ENCODE data around the gene TSKU. TPM values are rescaled to one million over a fixed set of nuclear protein-coding genes. Genes with fewer than 3 reads are reported as not detected.

The TSKU gene
- total and polyA plus RNA-seq, 9 of the 15 experiments (the other 6 are each of a cell fraction or from before 2014, with no cell fraction given), result 0.60 to 11.9 (median 8.4) TPM

- Histone ChIP-seq H3K27me3 (ENCODE audit: control insufficient read depth in 2 of 2, insufficient read depth in 2 of 2, low read length in 2 of 2) (no peaks in the 10 kb centered on the region), H3K4me1 (replicated peaks in 1 of 2; ENCODE audit: control insufficient read depth in 2 of 2, insufficient read depth in 2 of 2, low read length in 2 of 2) (peaks cover 0 to 15% of the 10 kb centered on the region in 2 experiments; a peak in 4 of 5 replicates), H3K9me1 (ENCODE audit: control insufficient read depth, insufficient read depth, low read length) (peaks cover 4% of the 10 kb centered on the region), H3K9me3 (replicated peaks; ENCODE audit: control insufficient read depth, insufficient read depth, low read depth, low read length) (no peaks in the 10 kb centered on the region), H2AFZ (ENCODE audit: low read depth, low read length) (no peak overlapping the region), H3K79me2 (ENCODE audit: control insufficient read depth, insufficient read depth, low read length) (no peaks in the 10 kb centered on the region), H4K20me1 (replicated peaks; ENCODE audit: control insufficient read depth, insufficient read depth, low read length) (no peaks in the 10 kb centered on the region), H3K9ac (ENCODE audit: insufficient read depth in 1 of 2, low read depth in 2 of 2, low read length in 2 of 2) (no peak overlapping the region), H3K4me2 (ENCODE audit: insufficient read depth, low read length) (no peak overlapping the region), H3K4me3 (no peak overlapping the region), H3K36me3 (ENCODE audit: control insufficient read depth, insufficient read depth, low read length) (no peaks in the 10 kb centered on the region), H3K27ac (ENCODE audit: extremely low read depth, low read depth, low read length) (no peak overlapping the region)
- intact Hi-C loops (cut with micrococcal nuclease) (no loop called here), in situ Hi-C loops (cut with MboI) (no loop called here)
- TF ChIP-seq ZNF583 (CRISPR knock-in tag; IDR thresholded peaks at IDR 0.05) (no peak), NFYB (IDR thresholded peaks at IDR 0.05; ENCODE audit: extremely low read depth, insufficient read length) (no peak), ZNF316 (IDR thresholded peaks at IDR 0.05) (peak; percentile 78), C11orf30 (IDR thresholded peaks at IDR 0.05; ENCODE audit: low read depth) (peak; percentile 67; the same call in 1 of the 2 replicates), MAFG (tag; conservative IDR thresholded peaks at IDR 0.05) (0 out of 2 replicates have a peak, but pooled peaks have one; percentile 50), MAFF (IDR thresholded peaks at IDR 0.05; ENCODE audit: low read length) (peak; percentile 26; the same call in 1 of the 2 replicates), ELK3 (CRISPR knock-in tag; IDR thresholded peaks at IDR 0.05) (no peak)
- POLR2A ChIA-PET, result interaction anchor here (0.6 to 1.9 kb wide), 6 partner anchors 9 to 1179 kb away, joined by 3 to 7 read pairs (median 4); partner anchors contain the start of gene TSKU
- DNase-seq (ENCODE audit: extremely low read depth in 1 of 4, low spot score in 3 of 4) (no peak), ATAC-seq (no peak), FAIRE-seq (no peak)
- no TSS peak for BruUV-seq (replicated peaks)
- CTCF ChIA-PET (ENCODE audit: low intra/inter-chr PET ratio), result no interaction called here
- 24% methylated on average over 2 of the region's 2 CpGs for WGBS (ENCODE audit: insufficient coverage, low coverage, missing lambda C conversion rate)
These were observed 21.3 kb upstream of the TSKU start for GRCh38 chr11:76761718-76762355.

Measured in K562 (cell line).